Panc1 (cell line): ENCODE results near the gene PATJ.

Experiments
- CTCF ChIP-seq: fragments of 450-650 bp; IDR thresholded peaks from 2 replicates; pipeline ENCODE4 v1.5.1; 2017; ENCODE audit warnings: mild to moderate bottlenecking
- POLR2AphosphoS5 ChIP-seq: IDR thresholded peaks from 2 replicates; pipeline ENCODE4 v1.6.1; 2012; ENCODE audit warnings: mild to moderate bottlenecking, low read depth, low read length, moderate library complexity
- REST ChIP-seq, 2 experiments: IDR thresholded peaks; 2 replicates each; pipeline ENCODE4 v1.6.1; 2011 to 2012; ENCODE audit warnings: low read depth in 2 of 2, control low read depth in 1 of 2, low read length in 1 of 2, mild to moderate bottlenecking in 1 of 2, moderate library complexity in 1 of 2; ENCODE audit not compliant: insufficient read depth in 1 of 2
- SIN3A ChIP-seq: IDR thresholded peaks from 2 replicates; pipeline ENCODE4 v1.6.1; 2012; ENCODE audit warnings: low read depth, mild to moderate bottlenecking, low read length, moderate library complexity, borderline replicate concordance; ENCODE audit not compliant: insufficient read depth

- TF ChIP-seq POLR2AphosphoS5 (no peak), CTCF (no peak), REST (IDR thresholded peaks at IDR 0.05; ENCODE audit: insufficient read depth in 1 of 2, low read depth in 2 of 2, low read length in 1 of 2) (no peak), SIN3A (no peak)
These were observed 33.0 kb upstream of the PATJ start for GRCh38 chr1:61708953-61709907.
